BJ (cell line): ENCODE measurements around the gene VEGFA. TPM values are rescaled to one million over a fixed set of nuclear protein-coding genes. Genes with fewer than 3 reads are reported as not detected.

Experiments used
- CTCF ChIA-PET: fragments of 350-600 bp; formaldehyde crosslinking; extraction: SDS; loops from one replicate; lab custom pipeline; 2021; ENCODE audit warnings: antibody characterized with exemption, inconsistent platforms; lab: Yijun Ruan, JAX
- POLR2A ChIA-PET: fragments of 300-600 bp; sonication (Branson Sonifier 250); formaldehyde crosslinking; extraction: SDS; loops from one replicate; lab custom pipeline; 2021; ENCODE audit warnings: antibody characterized with exemption; lab: Charles Lee
- DNase-seq: peaks from one replicate; pipeline ENCODE4 v3.0.0-alpha.2; 2011; ENCODE audit warnings: low read depth
- H3K27me3 ChIP-seq: 2 replicates; pipeline ENCODE4 v1.6.0; 2011; ENCODE audit warnings: low read length; ENCODE audit not compliant: control insufficient read depth, insufficient read depth
- H3K36me3 ChIP-seq: 2 replicates; pipeline ENCODE4 v1.5.1; 2011; ENCODE audit warnings: low read length; ENCODE audit not compliant: control insufficient read depth, insufficient read depth
- H3K4me3 ChIP-seq: 2 replicates; pipeline ENCODE4 v1.5.1; 2011; ENCODE audit warnings: low read depth, mild to moderate bottlenecking, control low read depth, low read length
- CTCF ChIP-seq: IDR thresholded peaks from 2 replicates; pipeline ENCODE4 v1.5.1; 2011; ENCODE audit warnings: low read depth, mild to moderate bottlenecking, control low read depth, inconsistent platforms, low read length, moderate library complexity; ENCODE audit not compliant: insufficient read depth
- polyA plus RNA-seq: library from polyadenylated mRNA; depleted of rRNA; stranded (reverse); fragments of >200 nt; gene quantifications from 2 replicates; pipeline ENCODE4 v1.2.3, GENCODE V29; 2011

Gene VEGFA
- polyA plus RNA-seq, 1 experiment: 357 TPM

- Histone ChIP-seq H3K4me3 (no peak overlapping the region), H3K27me3 (peaks cover 10% of the 10 kb centered on the region), H3K36me3 (no peaks in the 10 kb centered on the region)
- ChIA-PET CTCF (interaction anchor here (2.5 kb wide), 1 partner anchor 20 kb away, joined by 10 read pairs; the partner anchor contains the start of gene VEGFA), POLR2A (no interaction called here)
- DNase-seq: no peak
- TF ChIP-seq CTCF: no peak
These were observed 20.6 kb upstream of the VEGFA start for GRCh38 chr6:43749461-43749860.

DNA sequence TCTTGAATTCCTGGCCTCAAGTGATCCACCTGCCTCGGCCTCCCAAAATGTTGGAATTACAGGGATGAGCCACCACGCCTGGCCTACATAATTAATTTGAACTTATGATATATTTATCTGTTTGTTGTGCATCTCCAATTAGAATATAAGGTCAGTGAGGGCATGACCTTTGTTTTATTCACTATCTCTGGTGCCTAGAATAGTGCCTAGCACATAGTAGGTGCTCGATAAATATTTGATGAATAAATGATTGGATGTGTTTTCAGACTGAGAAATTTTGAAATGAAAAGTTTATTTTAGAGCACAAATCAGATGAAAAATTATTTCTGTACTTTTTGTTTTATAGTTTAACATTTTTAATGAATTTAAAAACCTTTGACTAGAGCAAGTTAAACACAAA, 19.4 kb upstream of the VEGFA start:
- H3K4me3 ChIP-seq: no peak overlapping the region
- ChIA-PET CTCF (no interaction called here), POLR2A (no interaction called here)
- no peak for TF ChIP-seq CTCF
- DNase-seq: no peak
- no peaks in the 10 kb centered on the region for H3K36me3 ChIP-seq
- peaks cover 13% of the 10 kb centered on the region for H3K27me3 ChIP-seq

DNA sequence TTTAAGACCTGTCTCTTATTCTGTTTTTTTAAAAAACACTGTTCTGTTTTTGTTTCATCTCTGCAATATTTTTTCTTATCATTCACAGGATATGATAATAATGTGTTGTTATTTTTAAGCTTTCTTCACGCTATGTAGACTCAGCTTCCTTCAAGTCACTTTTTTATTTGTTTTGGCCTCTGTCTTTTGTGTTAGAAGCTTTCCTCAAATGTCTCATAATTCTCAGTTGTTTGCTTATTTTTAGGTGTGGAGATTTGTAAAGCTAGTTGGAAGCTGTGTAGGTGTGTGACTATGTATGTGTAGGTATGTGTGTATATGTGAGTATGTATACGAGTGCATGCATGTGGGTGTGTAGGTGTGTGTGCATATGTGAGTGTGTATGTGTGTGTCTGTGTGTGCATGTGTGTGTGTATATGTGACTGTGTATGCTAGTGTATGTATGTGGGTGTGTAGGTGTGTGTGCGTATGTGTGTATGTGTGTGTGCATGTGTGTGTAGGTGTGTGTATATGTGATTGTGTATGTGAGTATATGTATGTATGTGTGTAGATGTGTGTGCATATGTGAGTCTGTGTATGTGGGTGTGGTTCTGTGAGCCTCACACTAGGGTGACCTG, 16.3 kb upstream of the VEGFA start:
- POLR2A ChIA-PET: interaction anchor here (0.6 kb wide), 1 partner anchor 300 kb away, joined by 8 read pairs; no protein-coding TSS in a partner anchor
- CTCF ChIA-PET: interaction anchor here (0.7 to 2.3 kb wide), 6 partner anchors 8 to 45 kb away, joined by 3 to 7 read pairs (median 4); no protein-coding TSS in a partner anchor
- Histone ChIP-seq H3K4me3 (no peak overlapping the region), H3K27me3 (peaks cover 3% of the 10 kb centered on the region), H3K36me3 (no peaks in the 10 kb centered on the region)
- DNase-seq: no peak
- no peak for TF ChIP-seq CTCF

- Histone ChIP-seq H3K4me3 (no peak overlapping the region), H3K27me3 (peaks cover 23% of the 10 kb centered on the region), H3K36me3 (no peaks in the 10 kb centered on the region)
- CTCF ChIA-PET: interaction anchor here (0.9 to 5.7 kb wide), 6 partner anchors 11 to 91 kb away, joined by 3 to 31 read pairs (median 6); no protein-coding TSS in a partner anchor
- DNase-seq: no peak
- POLR2A ChIA-PET: no interaction called here
- TF ChIP-seq CTCF: no peak
These were observed 11.9 kb upstream of the VEGFA start for GRCh38 chr6:43757966-43758616.

- DNase-seq: no peak
- POLR2A ChIA-PET: no interaction called here
- no peaks in the 10 kb centered on the region for H3K36me3 ChIP-seq
- peaks cover 23% of the 10 kb centered on the region for H3K27me3 ChIP-seq
- CTCF ChIA-PET: interaction anchor here (0.8 to 5.7 kb wide), 9 partner anchors 10 to 320 kb away, joined by 3 to 31 read pairs (median 4); no protein-coding TSS in a partner anchor
- H3K4me3 ChIP-seq: no peak overlapping the region
- TF ChIP-seq CTCF: peak; percentile 70
These were observed 11.4 kb upstream of the VEGFA start for GRCh38 chr6:43758617-43759050.
